Trophoblast cell (in vitro differentiated cells and primary cell): Measurements from ENCODE around the gene KCNQ1.

Source experiments
- DNase-seq, 2 donors: peaks; one replicate each; pipeline ENCODE4 v3.0.0-alpha.2; 2016
- H2AFZ ChIP-seq: 2 replicates; pipeline ENCODE4 v1.6.1; 2013; ENCODE audit warnings: low read length, moderate library complexity, mild to moderate bottlenecking; ENCODE audit not compliant: insufficient read depth, poor library complexity
- H2AK5ac ChIP-seq: 2 replicates; pipeline ENCODE4 v1.6.1; 2013; ENCODE audit warnings: mild to moderate bottlenecking, low read length
- H2BK120ac ChIP-seq: 2 replicates; pipeline ENCODE4 v1.6.1; 2013; ENCODE audit warnings: low read length, mild to moderate bottlenecking, moderate library complexity; ENCODE audit not compliant: insufficient read depth, poor library complexity
- H2BK12ac ChIP-seq: 2 replicates; pipeline ENCODE4 v1.6.1; 2013; ENCODE audit warnings: mild to moderate bottlenecking, low read length, moderate library complexity
- H2BK5ac ChIP-seq: 2 replicates; pipeline ENCODE4 v1.6.1; 2013; ENCODE audit warnings: low read length, low read depth, moderate library complexity, mild to moderate bottlenecking; ENCODE audit not compliant: poor library complexity
- H3K14ac ChIP-seq: 2 replicates; pipeline ENCODE4 v1.6.1; 2013; ENCODE audit warnings: mild to moderate bottlenecking, low read length
- H3K18ac ChIP-seq: 2 replicates; pipeline ENCODE4 v1.6.1; 2013; ENCODE audit warnings: mild to moderate bottlenecking, low read length
- H3K23ac ChIP-seq: 2 replicates; pipeline ENCODE4 v1.6.1; 2013; ENCODE audit warnings: low read length
- H3K27ac ChIP-seq: 2 replicates; pipeline ENCODE4 v1.5.1; 2013; ENCODE audit warnings: low read depth, mild to moderate bottlenecking, inconsistent platforms, low read length, moderate library complexity
- H3K27me3 ChIP-seq: 2 replicates; pipeline ENCODE4 v1.6.1; 2013; ENCODE audit warnings: inconsistent platforms, mild to moderate bottlenecking, low read length, moderate library complexity; ENCODE audit not compliant: insufficient read depth
- H3K36me3 ChIP-seq, 2 experiments: 1 replicate in 1 of 2; 2 replicates in 1 of 2; pipeline ENCODE4 v1.6.1; 2013; ENCODE audit warnings: low read length in 2 of 2, mild to moderate bottlenecking in 2 of 2, moderate library complexity in 1 of 2; ENCODE audit not compliant: insufficient read depth in 2 of 2, control insufficient read depth in 1 of 2
- H3K4ac ChIP-seq: 2 replicates; pipeline ENCODE4 v1.6.1; 2013; ENCODE audit warnings: low read depth, mild to moderate bottlenecking, low read length, moderate library complexity
- H3K4me1 ChIP-seq, 2 experiments: 1 replicate in 1 of 2; 2 replicates in 1 of 2; pipeline ENCODE4 v1.6.1; 2013; ENCODE audit warnings: low read length in 2 of 2, mild to moderate bottlenecking in 2 of 2, moderate library complexity in 1 of 2; ENCODE audit not compliant: insufficient read depth in 2 of 2, control insufficient read depth in 1 of 2
- H3K4me2 ChIP-seq: 2 replicates; pipeline ENCODE4 v1.6.1; 2013; ENCODE audit warnings: inconsistent platforms, mild to moderate bottlenecking, low read length, moderate library complexity
- H3K4me3 ChIP-seq: 2 replicates; pipeline ENCODE4 v1.5.1; 2013; ENCODE audit warnings: mild to moderate bottlenecking, low read depth, low read length, inconsistent platforms
- H3K79me1 ChIP-seq: one replicate; pipeline ENCODE4 v1.6.1; 2013; ENCODE audit warnings: low read length
- H3K79me2 ChIP-seq: 2 replicates; pipeline ENCODE4 v1.6.1; 2013; ENCODE audit warnings: low read length, mild to moderate bottlenecking; ENCODE audit not compliant: control insufficient read depth, insufficient read depth, poor library complexity
- H3K9ac ChIP-seq: 2 replicates; pipeline ENCODE4 v1.6.1; 2013; ENCODE audit warnings: mild to moderate bottlenecking, low read length
- H3K9me3 ChIP-seq: 2 replicates; pipeline ENCODE4 v1.6.1; 2013; ENCODE audit warnings: low read depth, mild to moderate bottlenecking, control low read depth, inconsistent platforms, low read length; ENCODE audit not compliant: insufficient read depth
- H4K12ac ChIP-seq: 2 replicates; pipeline ENCODE4 v1.6.1; 2013; ENCODE audit warnings: low read depth, mild to moderate bottlenecking, low read length, moderate library complexity
- H4K8ac ChIP-seq: 2 replicates; pipeline ENCODE4 v1.6.1; 2013; ENCODE audit warnings: low read depth, mild to moderate bottlenecking, low read length, moderate library complexity
- H4K91ac ChIP-seq: one replicate; pipeline ENCODE4 v1.6.1; 2013; ENCODE audit warnings: low read depth, mild to moderate bottlenecking, low read length, moderate library complexity
- WGBS: extraction: QIAGEN DNeasy Blood & Tissue Kit; methylation state at CpG from one replicate; pipeline ENCODE4 v1.1.7; 2013; ENCODE audit warnings: missing lambda C conversion rate; ENCODE audit not compliant: insufficient read length, insufficient coverage; ENCODE audit errors: extremely low coverage; 5-methylcytosine and 5-hydroxymethylcytosine counted together

The KCNQ1 gene

DNA sequence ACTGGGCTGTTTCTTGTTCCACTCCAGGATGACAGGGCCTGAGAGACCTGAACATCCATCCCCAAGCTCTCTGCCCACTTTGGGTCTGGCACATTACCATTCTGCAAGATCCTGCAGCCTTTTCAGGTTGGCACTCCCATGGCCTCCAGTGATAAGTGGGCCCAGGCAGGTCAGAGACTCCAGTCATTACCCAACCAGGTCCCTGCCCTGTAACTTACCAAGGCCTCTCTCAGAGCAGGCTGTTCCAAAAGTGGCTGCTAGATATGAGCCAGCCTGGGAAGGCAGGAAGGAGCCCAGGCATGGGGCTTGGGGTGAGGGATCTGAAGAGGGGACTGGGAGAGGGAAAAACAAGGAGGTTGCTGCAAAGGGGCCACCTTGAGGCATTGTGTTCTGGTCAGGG lies 219.1 kb downstream of the KCNQ1 start:
- Histone ChIP-seq H3K23ac (no peak overlapping the region), H3K4me3 (no peak overlapping the region), H3K4me2 (no peak overlapping the region)

DNA sequence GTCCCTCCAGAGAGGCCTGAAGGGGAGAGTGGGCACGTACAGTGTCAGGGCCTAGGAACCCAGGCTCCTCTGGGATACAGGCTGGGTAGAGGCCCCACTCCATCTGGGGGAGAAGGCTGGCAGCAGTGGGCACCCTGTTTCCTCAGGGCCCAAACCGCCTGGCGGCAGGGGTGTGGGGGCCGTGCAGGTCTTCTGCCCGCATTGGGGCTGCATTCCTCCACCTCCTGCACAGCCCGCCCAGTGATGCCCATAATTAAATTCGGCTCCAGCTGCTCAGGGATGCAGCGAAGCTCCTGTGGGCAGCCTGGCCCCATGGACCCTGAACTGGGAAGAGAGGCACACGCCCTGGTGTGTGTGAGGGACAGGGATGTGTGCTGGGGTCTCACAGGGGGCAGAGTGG lies 219.6 kb downstream of the KCNQ1 start:
- Histone ChIP-seq H3K27ac (no peak overlapping the region), H2AFZ (no peak overlapping the region), H3K36me3 (peaks cover 15 to 19% of the 10 kb centered on the region in 2 experiments), H4K12ac (no peak overlapping the region), H2BK5ac (no peak overlapping the region), H3K18ac (no peak overlapping the region), H3K4ac (no peak overlapping the region), H3K79me1 (no peaks in the 10 kb centered on the region), H3K79me2 (no peaks in the 10 kb centered on the region), H2BK12ac (no peak overlapping the region), H3K4me1 (peaks cover 7% of the 10 kb centered on the region in 2 experiments), H2AK5ac (no peak overlapping the region), H4K8ac (no peak overlapping the region), H3K4me3 (no peak overlapping the region), H3K14ac (no peak overlapping the region), H3K27me3 (no peaks in the 10 kb centered on the region), H4K91ac (no peak overlapping the region), H3K9ac (no peak overlapping the region), H3K23ac (no peak overlapping the region), H3K9me3 (peaks cover 23% of the 10 kb centered on the region), H2BK120ac (no peak overlapping the region), H3K4me2 (no peak overlapping the region)
- no peak for DNase-seq
- no CpG with 5 or more reads among the region's 9 CpGs for WGBS

More for the DNA sequence above, 219.1 kb downstream of the KCNQ1 start:
- Histone ChIP-seq H3K79me2 (no peaks in the 10 kb centered on the region), H3K4me1 (peaks cover 7% of the 10 kb centered on the region in 2 experiments), H3K14ac (no peak overlapping the region), H3K18ac (no peak overlapping the region), H2BK5ac (no peak overlapping the region), H3K27ac (no peak overlapping the region), H3K36me3 (peaks cover 14 to 15% of the 10 kb centered on the region in 2 experiments), H4K8ac (no peak overlapping the region), H2AK5ac (no peak overlapping the region), H2BK120ac (no peak overlapping the region), H2AFZ (no peak overlapping the region), H2BK12ac (no peak overlapping the region), H3K27me3 (no peaks in the 10 kb centered on the region), H3K9ac (no peak overlapping the region), H3K79me1 (no peaks in the 10 kb centered on the region), H3K4ac (no peak overlapping the region), H4K91ac (no peak overlapping the region), H4K12ac (no peak overlapping the region), H3K9me3 (peaks cover 23% of the 10 kb centered on the region)
- no peak for DNase-seq

DNA sequence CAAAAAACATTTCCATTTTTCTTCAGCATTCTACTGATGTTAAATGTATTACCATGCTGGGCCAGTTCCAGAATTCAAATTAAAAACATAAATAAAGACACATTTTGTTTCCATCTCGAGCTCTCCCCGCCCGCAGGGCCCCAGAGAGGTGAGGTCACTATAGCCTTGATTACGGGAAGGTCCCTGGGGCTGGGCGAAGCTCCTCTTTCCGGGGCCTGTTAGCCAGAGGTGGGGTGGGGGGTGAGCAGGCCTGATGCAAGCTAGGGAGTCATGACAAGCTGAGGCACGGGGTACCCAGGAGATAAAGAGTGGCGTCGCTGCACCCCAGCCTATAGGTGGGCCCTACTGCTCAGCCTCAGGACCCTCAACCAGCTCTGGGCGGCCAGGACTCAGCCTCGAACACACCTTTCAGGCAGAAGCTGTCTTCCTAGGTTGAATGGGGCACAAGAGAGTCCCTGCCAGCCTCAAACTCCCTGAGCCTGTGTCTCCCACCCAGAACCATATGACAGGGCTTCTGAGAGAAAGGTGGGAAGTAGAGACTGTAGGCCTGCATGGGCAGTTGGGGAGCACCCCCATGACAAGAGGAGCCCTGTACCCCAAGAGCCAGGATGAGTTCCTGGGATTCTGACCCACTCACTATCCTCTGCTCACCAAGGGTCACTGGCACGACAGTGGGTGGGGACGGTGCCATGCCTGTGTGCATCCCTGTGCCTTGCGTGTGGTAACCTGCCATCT lies 220.2 kb downstream of the KCNQ1 start:
- no peak overlapping the region for H2BK120ac ChIP-seq
- peaks cover 23% of the 10 kb centered on the region for H3K9me3 ChIP-seq
- no peak overlapping the region for H3K4me3 ChIP-seq
- no peak overlapping the region for H3K4me2 ChIP-seq
- WGBS = no CpG with 5 or more reads among the region's 14 CpGs
- H3K27ac ChIP-seq = no peak overlapping the region
- H4K91ac ChIP-seq = no peak overlapping the region
- H3K27me3 ChIP-seq = no peaks in the 10 kb centered on the region
- peaks cover 7% of the 10 kb centered on the region in 2 experiments for H3K4me1 ChIP-seq
- no peak overlapping the region for H2BK12ac ChIP-seq
- H2AK5ac ChIP-seq = no peak overlapping the region
- H3K36me3 ChIP-seq = peaks cover 15 to 20% of the 10 kb centered on the region in 2 experiments
- no peak overlapping the region for H2BK5ac ChIP-seq
- H2AFZ ChIP-seq = no peak overlapping the region
- H3K23ac ChIP-seq = no peak overlapping the region
- no peak overlapping the region for H3K4ac ChIP-seq
- no peak overlapping the region for H4K12ac ChIP-seq
- no peak overlapping the region for H3K9ac ChIP-seq
- no peak overlapping the region for H4K8ac ChIP-seq
- DNase-seq = no peak
- no peaks in the 10 kb centered on the region for H3K79me1 ChIP-seq
- H3K79me2 ChIP-seq = no peaks in the 10 kb centered on the region
- no peak overlapping the region for H3K14ac ChIP-seq
- no peak overlapping the region for H3K18ac ChIP-seq

DNA sequence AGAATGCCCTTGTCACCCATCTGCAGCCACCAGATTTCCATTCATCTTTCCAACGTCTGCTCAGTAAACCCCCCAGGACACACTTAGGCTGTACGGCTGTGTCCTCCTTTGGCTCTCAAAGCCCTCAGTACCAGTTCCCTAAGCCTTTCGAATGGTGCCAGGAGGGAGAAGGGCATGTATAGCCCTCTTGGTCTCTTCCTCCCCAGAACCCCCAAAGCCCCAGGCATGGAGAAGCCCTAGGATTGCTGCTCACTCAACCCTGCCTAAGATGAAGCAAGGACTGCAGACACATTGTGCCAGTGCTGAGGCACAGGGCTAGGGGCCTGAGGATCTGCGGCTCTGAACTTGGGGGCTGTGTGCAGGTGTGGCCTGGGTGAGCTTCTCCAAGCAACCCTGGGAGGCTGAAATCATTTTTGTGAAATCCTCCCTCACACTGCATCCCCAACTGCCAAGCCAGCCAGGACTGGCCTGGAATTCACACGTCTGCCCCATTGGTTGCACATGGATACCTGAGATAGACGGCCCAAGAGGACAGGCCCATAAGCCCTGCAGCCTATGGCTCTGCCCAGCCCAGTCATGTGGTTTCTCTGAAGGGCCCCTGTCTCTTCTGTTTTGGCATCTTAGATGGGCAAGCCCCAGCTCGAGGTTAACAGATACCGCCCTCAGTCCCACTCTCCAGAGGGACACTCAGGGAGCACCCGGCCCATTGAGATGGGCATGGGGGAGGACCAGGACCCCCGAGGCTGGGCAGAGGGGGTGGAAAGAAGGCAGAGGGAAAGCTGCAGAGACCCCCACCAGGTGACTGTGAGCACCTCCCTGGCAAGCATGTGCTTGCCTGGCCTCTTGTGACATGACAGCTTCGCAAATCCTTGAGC lies 221.0 kb downstream of the KCNQ1 start:
- no peak overlapping the region for H2AFZ ChIP-seq

More for the DNA sequence above, 221.0 kb downstream of the KCNQ1 start:
- Histone ChIP-seq H3K79me2 (no peaks in the 10 kb centered on the region), H2AK5ac (no peak overlapping the region), H3K14ac (no peak overlapping the region), H3K27me3 (no peaks in the 10 kb centered on the region), H2BK5ac (no peak overlapping the region), H3K4ac (no peak overlapping the region), H2BK12ac (no peak overlapping the region), H4K8ac (no peak overlapping the region), H4K12ac (no peak overlapping the region), H3K4me2 (no peak overlapping the region), H3K27ac (no peak overlapping the region), H4K91ac (no peak overlapping the region), H3K23ac (no peak overlapping the region), H3K79me1 (no peaks in the 10 kb centered on the region), H3K18ac (no peak overlapping the region), H3K4me1 (peaks cover 7% of the 10 kb centered on the region in 2 experiments), H2BK120ac (no peak overlapping the region), H3K4me3 (no peak overlapping the region), H3K9me3 (peaks cover 23% of the 10 kb centered on the region), H3K36me3 (peaks cover 15 to 24% of the 10 kb centered on the region in 2 experiments), H3K9ac (no peak overlapping the region)
- DNase-seq = no peak
- no CpG with 5 or more reads among the region's 11 CpGs for WGBS
